Stomach (tissue), 9 donors: ENCODE results near the gene THY1. TPM values are rescaled to one million over a fixed set of nuclear protein-coding genes. Genes with fewer than 3 reads are reported as not detected.

Source experiments
- DNase-seq, 2 donors: peaks; one replicate each; pipeline versions ENCODE4 v3.0.0 to v3.0.0-alpha.2; 2013 to 2019
- H3K27ac ChIP-seq, 5 donors: fragments of 200-600 bp in 4 of 5; sonication (generic) in 4 of 5; one replicate each; pipeline ENCODE4 v1.5.1; 2013 to 2019; ENCODE audit warnings: mild to moderate bottlenecking in 1 of 5, moderate library complexity in 1 of 5
- H3K27me3 ChIP-seq, 3 donors: fragments of 200-600 bp; sonication (generic); one replicate each; pipeline ENCODE4 v1.5.1; 2017 to 2019; ENCODE audit warnings: mixed run types in 1 of 3
- H3K36me3 ChIP-seq, 4 donors: fragments of 200-600 bp; sonication (generic); 1 replicate in 3 of 4; 2 replicates in 1 of 4; pipeline ENCODE4 v1.5.1; 2016 to 2019
- H3K4me1 ChIP-seq, 4 donors: fragments of 200-600 bp; sonication (generic); one replicate each; pipeline ENCODE4 v1.5.1; 2016 to 2019
- H3K4me3 ChIP-seq, 4 donors: fragments of 200-600 bp; sonication (generic) in 3 of 4; one replicate each; pipeline ENCODE4 v1.5.1; 2016 to 2019; ENCODE audit warnings: mild to moderate bottlenecking in 1 of 4
- H3K9me3 ChIP-seq, 4 donors: fragments of 200-600 bp; sonication (generic); one replicate each; pipeline ENCODE4 v1.5.1; 2016 to 2019
- EP300 ChIP-seq: sonication (generic); formaldehyde crosslinking; IDR thresholded peaks from one replicate; pipeline ENCODE4 v1.6.1; 2017; ENCODE audit warnings: antibody characterized with exemption
- POLR2A ChIP-seq, 4 donors: fragments of 450-650 bp; IDR thresholded peaks; one replicate each; pipeline ENCODE4 v1.6.1; 2016; ENCODE audit warnings: antibody characterized with exemption in 4 of 4, control low read depth in 2 of 4, mild to moderate bottlenecking in 1 of 4, moderate library complexity in 1 of 4
- POLR2AphosphoS5 ChIP-seq, 3 donors: sonication (generic); formaldehyde crosslinking; IDR thresholded peaks; one replicate each; pipeline ENCODE4 v1.6.1; 2016; ENCODE audit warnings: antibody characterized with exemption in 3 of 3
- WGBS, 5 donors: extraction: QIAGEN DNeasy Blood & Tissue Kit in 3 of 5; methylation state at CpG; one replicate each; pipeline versions ENCODE4 v1.1.5 to v1.1.7; 2013 to 2018; 5-methylcytosine and 5-hydroxymethylcytosine counted together
- intact Hi-C: fragments of 100-400 bp; cut with DNase I; formaldehyde crosslinking; loops from one replicate; pipeline ENCODE4 v1.15.1; 2023; ENCODE audit warnings: low total_unique reads
- polyA plus RNA-seq, 3 donors: library from polyadenylated mRNA; stranded (reverse); fragments of 200-250 nt; gene quantifications; one replicate each; pipeline ENCODE4 v1.2.3, GENCODE V29; 2013
- total RNA-seq, 5 donors: library from RNA; depleted of rRNA; stranded (reverse); fragments of >200 nt; gene quantifications; one replicate each; pipeline versions ENCODE4 v1.1.0 to v1.2.3, GENCODE V29; 2014 to 2016
- TF ChIP-seq, protein P1 (sequence below), 7 experiments: fragments of 450-650 bp in 4 of 7; fragments of 200-600 bp in 3 of 7; sonication (generic) in 3 of 7; IDR thresholded peaks; one replicate each; pipeline ENCODE4 v1.5.1; 2016 to 2019; ENCODE audit warnings: antibody characterized with exemption in 7 of 7, control low read depth in 2 of 7, mild to moderate bottlenecking in 1 of 7
- donor health status: healthy with polysubstance abuse.
- donor health status: Bipolar disorder and iron deficiency.
- donor health status: healthy.

The THY1 gene
- total and polyA plus RNA-seq, 8 donors: 1.2 to 13.7 (median 7.9) TPM

DNA sequence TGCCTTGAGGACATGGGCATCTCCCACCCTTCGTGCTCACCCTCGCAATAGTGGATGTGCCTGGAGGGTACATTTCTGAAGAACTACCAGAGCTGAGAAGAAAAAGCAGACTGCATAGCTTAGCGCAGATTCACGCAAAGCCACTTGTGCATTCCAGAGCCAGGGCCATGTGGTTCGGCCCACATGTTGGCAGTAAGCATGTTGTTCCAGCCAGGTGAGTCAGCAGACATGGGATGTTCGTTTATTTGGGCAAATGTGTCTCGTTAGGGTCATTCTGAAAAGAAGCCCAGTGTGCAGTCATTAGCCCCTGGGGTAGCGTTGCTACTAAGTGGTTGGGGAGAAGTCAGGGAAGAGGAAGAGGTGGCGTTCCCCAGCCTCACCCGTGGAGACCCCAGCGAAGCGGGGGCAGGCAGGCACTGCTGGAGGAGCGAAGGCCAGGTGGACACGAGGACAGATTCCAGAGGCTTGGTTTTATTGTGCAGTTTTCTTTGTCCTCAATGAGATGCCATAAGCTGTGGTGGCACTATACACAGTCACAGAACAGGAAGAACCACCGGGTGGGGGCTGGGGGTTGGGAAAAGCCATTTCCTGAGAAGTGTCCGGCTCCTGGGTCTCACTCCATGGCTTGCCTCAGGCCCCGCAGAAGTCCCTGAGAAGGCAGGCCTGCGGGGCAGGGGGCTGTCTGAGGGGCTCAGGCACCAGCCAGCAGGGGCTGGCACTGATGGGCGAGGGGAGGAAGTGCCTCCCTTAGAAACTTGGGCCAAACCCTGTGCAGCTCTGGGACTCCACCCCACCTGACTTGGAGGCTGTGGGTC, 5.0 kb downstream of the THY1 start:
- no peak for DNase-seq
- peak overlapping the region in 1 of 5 donors; percentile 55 for H3K27ac ChIP-seq
- intact Hi-C loops: no loop called here
- H3K27me3 ChIP-seq: peaks cover 0 to 49% (median 27%) of the 10 kb centered on the region in 3 donors
- 74 to 81% (median 77%) methylated on average over 14 to 19 of the region's 19 CpGs for WGBS, 5 donors
- no peak overlapping the region for H3K4me3 ChIP-seq
- H3K36me3 ChIP-seq: peaks cover 0 to 9% (median 0%) of the 10 kb centered on the region in 4 donors
- H3K4me1 ChIP-seq: peaks cover 13 to 24% (median 15%) of the 10 kb centered on the region in 4 donors
- no peaks in the 10 kb centered on the region for H3K9me3 ChIP-seq
- TF ChIP-seq POLR2AphosphoS5 (IDR thresholded peaks at IDR 0.05): peak in 1 of 3 donors; percentile 30
- TF ChIP-seq, protein P1, sequence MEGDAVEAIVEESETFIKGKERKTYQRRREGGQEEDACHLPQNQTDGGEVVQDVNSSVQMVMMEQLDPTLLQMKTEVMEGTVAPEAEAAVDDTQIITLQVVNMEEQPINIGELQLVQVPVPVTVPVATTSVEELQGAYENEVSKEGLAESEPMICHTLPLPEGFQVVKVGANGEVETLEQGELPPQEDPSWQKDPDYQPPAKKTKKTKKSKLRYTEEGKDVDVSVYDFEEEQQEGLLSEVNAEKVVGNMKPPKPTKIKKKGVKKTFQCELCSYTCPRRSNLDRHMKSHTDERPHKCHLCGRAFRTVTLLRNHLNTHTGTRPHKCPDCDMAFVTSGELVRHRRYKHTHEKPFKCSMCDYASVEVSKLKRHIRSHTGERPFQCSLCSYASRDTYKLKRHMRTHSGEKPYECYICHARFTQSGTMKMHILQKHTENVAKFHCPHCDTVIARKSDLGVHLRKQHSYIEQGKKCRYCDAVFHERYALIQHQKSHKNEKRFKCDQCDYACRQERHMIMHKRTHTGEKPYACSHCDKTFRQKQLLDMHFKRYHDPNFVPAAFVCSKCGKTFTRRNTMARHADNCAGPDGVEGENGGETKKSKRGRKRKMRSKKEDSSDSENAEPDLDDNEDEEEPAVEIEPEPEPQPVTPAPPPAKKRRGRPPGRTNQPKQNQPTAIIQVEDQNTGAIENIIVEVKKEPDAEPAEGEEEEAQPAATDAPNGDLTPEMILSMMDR (IDR thresholded peaks at IDR 0.05): no peak

GRCh38 chr11:119416606-119417580, 6.1 kb downstream of the THY1 start:
- 79 to 82% (median 80%) methylated on average over 16 of the region's 16 CpGs for WGBS, 5 donors
- Histone ChIP-seq H3K27ac (peak overlapping the region in 1 of 5 donors; percentile 55), H3K4me1 (peaks cover 4 to 14% (median 5%) of the 10 kb centered on the region in 4 donors), H3K27me3 (peaks cover 0 to 39% (median 16%) of the 10 kb centered on the region in 3 donors), H3K9me3 (no peaks in the 10 kb centered on the region), H3K4me3 (no peak overlapping the region), H3K36me3 (peaks cover 0 to 9% (median 0%) of the 10 kb centered on the region in 4 donors)
- intact Hi-C loops: no loop called here
- TF ChIP-seq POLR2A (IDR thresholded peaks at IDR 0.05): no peak
- TF ChIP-seq EP300: no peak
- TF ChIP-seq POLR2AphosphoS5 (IDR thresholded peaks at IDR 0.05): no peak
- no peak for DNase-seq

DNA sequence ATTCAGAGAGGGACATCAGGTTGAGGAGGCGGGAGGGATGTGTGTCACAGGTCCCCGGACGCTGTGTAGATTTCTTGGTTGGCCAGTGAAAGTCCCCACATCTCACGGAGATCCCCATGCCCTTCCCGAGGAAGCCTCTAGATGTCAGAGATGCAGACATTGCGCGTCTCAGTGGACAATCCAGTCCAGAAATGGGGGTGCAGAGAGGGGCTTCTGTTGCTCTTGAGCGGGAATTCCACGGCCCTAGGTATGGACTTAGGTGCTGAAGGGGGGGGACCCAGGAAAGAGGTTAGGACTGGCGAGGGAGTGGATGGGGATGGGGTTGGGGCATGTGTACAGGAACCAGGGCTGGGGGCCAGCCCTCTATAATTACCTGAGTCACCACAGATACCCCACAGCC, 7.0 kb downstream of the THY1 start:
- intact Hi-C loops: no loop called here
- H3K36me3 ChIP-seq: peaks cover 0 to 9% (median 0%) of the 10 kb centered on the region in 4 donors
- TF ChIP-seq POLR2A (IDR thresholded peaks at IDR 0.05) (no peak), POLR2AphosphoS5 (IDR thresholded peaks at IDR 0.05) (no peak), EP300 (no peak)
- TF ChIP-seq, protein P1 (IDR thresholded peaks at IDR 0.05): no peak
- no peak for DNase-seq
- H3K9me3 ChIP-seq: no peaks in the 10 kb centered on the region
- no peak overlapping the region for H3K4me3 ChIP-seq
- 81 to 91% (median 89%) methylated on average over 7 to 10 of the region's 10 CpGs for WGBS, 5 donors
- H3K4me1 ChIP-seq: peaks cover 0 to 8% (median 0%) of the 10 kb centered on the region in 4 donors
- H3K27ac ChIP-seq: no peak overlapping the region
- H3K27me3 ChIP-seq: peaks cover 0 to 29% (median 12%) of the 10 kb centered on the region in 3 donors

- Histone ChIP-seq H3K4me1 (peaks cover 0 to 8% (median 0%) of the 10 kb centered on the region in 4 donors), H3K4me3 (no peak overlapping the region), H3K27me3 (peaks cover 0 to 25% (median 12%) of the 10 kb centered on the region in 3 donors), H3K27ac (no peak overlapping the region), H3K36me3 (peaks cover 0 to 9% (median 0%) of the 10 kb centered on the region in 4 donors), H3K9me3 (no peaks in the 10 kb centered on the region)
- WGBS, 5 donors: 92 to 96% (median 93%) methylated on average over 3 of the region's 3 CpGs; no CpG with 5 or more reads in 1 of the 5 donors
- TF ChIP-seq, protein P1 (IDR thresholded peaks at IDR 0.05): no peak
- no peak for TF ChIP-seq POLR2A (IDR thresholded peaks at IDR 0.05)
- intact Hi-C loops: no loop called here
- no peak for DNase-seq
These were observed 7.5 kb downstream of the THY1 start for GRCh38 chr11:119415517-119415916.
